ENCODE results near the gene TMEM18.

TMEM18 gene

DNA sequence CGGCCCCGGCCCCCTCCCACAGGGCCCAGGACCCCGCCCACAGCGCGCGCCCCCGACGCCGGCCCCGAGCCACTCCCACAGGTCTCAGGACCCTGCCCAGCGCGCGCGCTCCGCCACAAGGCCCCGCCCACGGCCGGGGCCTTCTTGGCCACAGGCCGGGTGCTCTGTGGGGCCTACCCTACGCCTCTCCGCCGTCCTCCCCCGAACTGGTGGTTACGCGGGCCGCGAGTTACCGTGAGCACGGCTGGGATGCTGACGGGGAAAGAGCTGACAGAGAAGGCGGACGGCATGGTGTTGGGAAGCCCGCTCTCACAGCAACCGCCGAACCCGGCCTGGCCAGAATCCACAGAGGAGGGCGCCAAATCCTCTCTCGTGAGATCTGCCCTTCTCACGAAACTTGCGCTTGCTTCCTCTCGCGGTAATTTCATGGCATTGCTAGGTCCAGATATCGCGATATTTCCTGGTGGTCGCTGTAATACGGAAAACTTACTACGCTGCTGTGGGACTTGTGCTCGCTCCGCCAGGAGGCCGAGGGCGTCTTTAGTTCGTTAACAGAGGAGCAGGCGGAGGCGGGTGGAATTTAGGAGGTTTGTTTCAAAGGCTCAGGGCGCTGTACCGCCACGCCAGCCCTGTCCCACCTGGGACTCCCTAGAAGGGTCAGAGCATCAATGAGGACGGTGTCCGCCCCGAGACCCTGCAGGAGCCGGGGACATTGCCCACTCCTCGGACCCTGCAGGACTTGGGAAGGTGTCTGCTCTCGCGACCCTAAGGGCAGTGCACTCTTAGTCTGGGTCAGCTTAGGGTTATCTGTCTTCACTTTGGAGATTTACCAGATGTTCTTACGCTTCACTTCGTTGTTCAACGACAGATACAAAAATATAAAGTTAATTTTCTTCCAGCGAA is at the start of gene TMEM18:
Gene TMEM18 (minus strand): TSS at position 351 of the 903 bp plus-strand sequence. CDS start 61 bp downstream, at position 290.
- peak; percentile 70 for ATAC-seq
- DNase-seq (ENCODE audit: low spot score in 2 of 2) = peak; percentile 98 to 99
- Mint-ChIP-seq H3K9me3 (no peaks in the 10 kb centered on the region), H3K4me3 (peak within 1 kb of the TSS; percentile 95), H3K36me3 (peaks cover 52% of the 10 kb centered on the region), H3K4me1 (peaks cover 55% of the 10 kb centered on the region), H3K27ac (peak within 1 kb of the TSS; percentile 100)

DNA sequence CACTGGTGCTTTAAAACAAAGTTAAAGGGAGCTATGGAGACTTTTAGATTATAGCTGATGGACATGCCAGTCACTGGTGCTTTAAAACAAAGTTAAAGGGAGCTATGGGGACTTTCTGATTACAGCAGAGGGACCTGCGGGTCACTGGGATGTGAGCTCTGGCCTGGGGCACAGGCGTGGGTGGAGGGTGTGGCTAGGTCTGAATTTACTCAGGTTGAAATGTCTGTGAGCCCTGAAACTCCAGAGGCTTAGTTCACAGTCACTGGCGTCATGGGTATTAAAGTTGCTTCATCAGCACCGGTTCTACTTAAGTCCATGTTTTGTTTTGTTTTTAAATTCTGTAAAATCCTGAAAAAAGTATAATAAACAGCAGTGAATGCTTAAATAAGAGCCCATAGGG is 49.0 kb upstream of the TMEM18 start:
- DNase-seq (ENCODE audit: low spot score in 2 of 2) = no peak
- H3K4me3 Mint-ChIP-seq = no peak overlapping the region
- no peak overlapping the region for H3K27ac Mint-ChIP-seq
- H3K4me1 Mint-ChIP-seq = peaks cover 10% of the 10 kb centered on the region
- no peaks in the 10 kb centered on the region for H3K9me3 Mint-ChIP-seq
- no peaks in the 10 kb centered on the region for H3K36me3 Mint-ChIP-seq
- ATAC-seq = no peak

DNA sequence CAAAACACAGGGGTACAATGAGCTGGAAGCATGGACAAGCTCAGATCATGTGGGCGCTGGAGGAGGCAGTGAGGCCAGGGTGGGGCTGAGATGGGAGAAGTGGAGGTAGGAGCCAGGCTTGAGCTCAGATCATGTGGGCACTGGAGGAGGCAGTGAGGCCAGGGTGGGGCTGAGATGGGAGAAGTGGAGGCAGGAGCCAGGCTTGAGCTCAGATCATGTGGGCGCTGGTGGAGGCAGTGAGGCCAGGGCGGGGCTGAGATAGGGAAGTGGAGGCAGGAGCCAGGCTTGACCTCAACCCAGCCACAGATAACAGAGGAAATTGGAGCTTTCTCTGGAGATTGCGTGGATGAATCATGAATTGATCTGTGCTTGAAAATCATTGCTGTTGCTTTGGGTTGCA is 48.3 kb upstream of the TMEM18 start:
- Mint-ChIP-seq H3K9me3 (no peaks in the 10 kb centered on the region), H3K27ac (no peak overlapping the region), H3K4me1 (peaks cover 10% of the 10 kb centered on the region), H3K36me3 (no peaks in the 10 kb centered on the region), H3K4me3 (no peak overlapping the region)
- ATAC-seq (no peak), DNase-seq (ENCODE audit: low spot score in 2 of 2) (no peak)

DNA sequence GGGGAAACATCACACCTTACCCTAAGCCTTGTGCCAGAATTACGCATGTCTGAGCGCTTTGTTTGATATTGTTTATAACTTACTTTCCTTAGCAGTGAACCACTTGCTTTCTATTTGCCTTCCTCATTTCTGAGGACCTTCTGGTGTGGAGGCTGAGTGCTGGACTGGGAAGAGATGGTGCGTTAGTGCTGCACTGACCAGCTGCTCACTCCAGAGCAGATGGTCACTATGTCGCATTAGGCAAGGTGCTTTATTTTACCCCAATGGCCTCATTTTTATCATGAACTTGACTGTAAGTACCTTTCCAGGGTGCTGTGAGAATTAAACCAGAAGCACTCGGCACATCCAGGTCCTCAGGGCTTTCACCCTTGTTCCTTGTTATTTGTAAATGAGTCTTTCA is 46.6 kb upstream of the TMEM18 start:
- H3K27ac Mint-ChIP-seq = no peak overlapping the region
- no peak for DNase-seq (ENCODE audit: low spot score in 2 of 2)
- no peak overlapping the region for H3K4me3 Mint-ChIP-seq
- H3K36me3 Mint-ChIP-seq = no peaks in the 10 kb centered on the region
- peaks cover 16% of the 10 kb centered on the region for H3K4me1 Mint-ChIP-seq
- no peaks in the 10 kb centered on the region for H3K9me3 Mint-ChIP-seq
- ATAC-seq = no peak

DNA sequence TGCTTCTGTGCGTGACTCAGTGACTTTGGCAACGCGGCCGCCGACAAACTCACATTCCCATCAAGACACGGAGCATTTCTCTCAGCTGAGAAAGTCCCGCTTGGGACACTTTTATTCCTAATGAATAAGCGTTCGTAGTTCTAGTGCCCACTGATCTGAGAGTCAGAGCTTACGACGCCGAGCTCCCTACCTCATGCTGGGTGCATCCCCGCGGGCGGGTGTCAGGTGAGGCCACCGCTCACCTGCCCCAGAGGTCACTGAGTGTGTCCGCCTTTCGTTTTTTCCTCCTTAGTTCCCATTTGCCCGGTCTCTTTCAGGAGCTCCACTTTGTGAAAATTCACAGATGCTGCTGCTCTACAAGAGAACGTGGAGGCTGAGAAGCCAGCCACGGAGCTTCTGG is 43.6 kb upstream of the TMEM18 start:
- H3K27ac Mint-ChIP-seq = no peak overlapping the region
- H3K4me1 Mint-ChIP-seq = peaks cover 5% of the 10 kb centered on the region
- H3K9me3 Mint-ChIP-seq = no peaks in the 10 kb centered on the region
- ATAC-seq (no peak), DNase-seq (ENCODE audit: low spot score in 2 of 2) (no peak)
- no peak overlapping the region for H3K4me3 Mint-ChIP-seq
- H3K36me3 Mint-ChIP-seq = no peaks in the 10 kb centered on the region

DNA sequence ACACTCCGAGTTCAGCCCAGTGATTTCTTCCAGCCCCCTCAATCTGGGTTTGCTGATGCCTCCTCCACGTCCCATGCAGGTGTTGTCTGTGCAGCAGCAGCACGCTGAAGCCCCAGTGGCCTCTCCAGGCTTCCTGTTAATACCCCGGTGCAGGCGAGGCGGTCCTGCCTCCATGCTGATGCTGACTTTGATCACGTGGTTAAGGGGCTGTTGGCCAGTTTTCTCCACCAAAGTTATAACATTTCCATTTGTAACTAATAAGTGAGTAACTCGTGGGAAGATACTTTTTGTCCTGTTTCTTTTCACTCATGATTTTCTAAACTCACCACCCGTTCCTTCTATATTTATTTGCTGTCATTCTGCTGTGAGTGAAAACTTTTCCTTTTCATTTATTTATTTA is 42.5 kb upstream of the TMEM18 start:
- no peak for ATAC-seq
- no peaks in the 10 kb centered on the region for H3K9me3 Mint-ChIP-seq

DNA sequence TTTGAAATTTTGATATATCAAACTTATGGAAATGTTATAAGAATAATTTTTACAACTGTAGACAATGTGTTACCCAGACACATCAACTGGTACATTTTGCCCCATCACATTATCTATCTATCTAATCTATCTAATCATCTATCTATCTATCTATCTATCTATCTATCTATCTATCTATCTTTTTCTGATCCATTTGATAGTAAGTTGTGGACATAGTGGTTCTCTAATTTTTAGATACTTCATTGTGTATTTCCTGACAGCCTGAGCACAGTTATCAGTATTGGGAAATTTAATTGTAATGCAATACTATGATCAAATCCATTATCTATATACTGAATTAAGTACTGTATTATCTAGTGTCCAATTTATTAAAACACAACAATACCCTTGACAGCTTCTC is 42.0 kb upstream of the TMEM18 start:
- Mint-ChIP-seq H3K4me3 (no peak overlapping the region), H3K4me1 (peaks cover 15% of the 10 kb centered on the region), H3K27ac (no peak overlapping the region), H3K36me3 (no peaks in the 10 kb centered on the region), H3K9me3 (no peaks in the 10 kb centered on the region)
- DNase-seq (ENCODE audit: low spot score in 2 of 2) = no peak
- ATAC-seq = no peak

More for the DNA sequence above, 42.5 kb upstream of the TMEM18 start:
- Mint-ChIP-seq H3K27ac (no peak overlapping the region), H3K4me3 (no peak overlapping the region), H3K36me3 (no peaks in the 10 kb centered on the region), H3K4me1 (peaks cover 10% of the 10 kb centered on the region)
- DNase-seq (ENCODE audit: low spot score in 2 of 2) = no peak

DNA sequence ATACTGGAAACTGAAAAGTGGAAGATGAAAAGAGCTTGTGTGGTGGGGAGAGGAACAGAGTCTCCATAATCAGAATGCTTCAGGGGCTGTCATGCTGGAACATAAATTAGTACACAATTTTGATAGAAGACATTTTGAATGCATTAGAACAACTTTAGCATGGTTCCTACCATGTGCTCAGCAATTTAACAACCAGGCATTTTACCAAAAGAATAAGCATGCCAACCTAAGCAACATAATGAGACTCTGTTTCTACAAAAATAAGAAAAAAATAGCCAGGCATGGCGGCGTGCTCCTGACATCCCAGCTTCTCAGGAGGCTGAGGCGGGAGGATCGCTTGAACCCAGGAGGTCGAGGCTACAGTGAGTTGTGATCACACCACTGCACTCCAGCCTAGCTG is 40.5 kb upstream of the TMEM18 start:
- no peak for DNase-seq (ENCODE audit: low spot score in 2 of 2)
- peaks cover 16% of the 10 kb centered on the region for H3K4me1 Mint-ChIP-seq
- no peaks in the 10 kb centered on the region for H3K36me3 Mint-ChIP-seq
- no peak overlapping the region for H3K4me3 Mint-ChIP-seq
- no peaks in the 10 kb centered on the region for H3K9me3 Mint-ChIP-seq
- ATAC-seq = no peak
- H3K27ac Mint-ChIP-seq = no peak overlapping the region

DNA sequence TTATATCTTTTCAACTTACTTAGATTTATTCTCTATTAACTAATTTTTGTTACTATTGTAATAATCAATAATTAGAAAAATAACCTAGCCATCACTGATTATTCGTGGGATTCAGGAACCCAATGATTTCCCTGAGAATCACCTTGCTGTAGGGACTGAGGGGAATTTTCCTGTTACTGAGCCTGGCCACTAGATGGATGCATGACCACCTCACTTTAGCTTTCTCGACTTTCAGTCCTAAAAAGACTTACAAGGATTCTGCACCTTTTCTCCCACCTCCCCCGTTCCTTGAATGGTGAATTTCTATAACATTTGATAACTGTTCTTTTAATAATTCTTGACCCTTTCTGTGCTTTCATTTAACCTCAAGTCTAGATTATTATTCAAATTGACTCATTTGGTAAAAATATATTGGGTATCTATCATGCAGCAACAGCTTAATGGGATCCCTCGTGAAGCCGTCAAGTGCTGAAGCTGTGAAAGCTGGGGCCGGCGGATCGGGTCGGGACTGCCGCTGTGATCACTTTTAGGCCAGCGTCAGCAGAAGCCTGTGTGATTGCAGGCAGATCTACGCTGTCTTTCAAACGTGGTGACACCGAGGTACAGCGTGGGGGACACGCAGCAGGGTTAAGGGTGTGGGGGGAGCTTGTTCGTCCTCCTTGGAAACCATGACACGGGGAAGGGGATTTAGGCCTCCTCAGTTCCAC is 38.8 kb upstream of the TMEM18 start:
- Mint-ChIP-seq H3K4me3 (no peak overlapping the region), H3K4me1 (peaks cover 16% of the 10 kb centered on the region), H3K9me3 (no peaks in the 10 kb centered on the region), H3K36me3 (no peaks in the 10 kb centered on the region), H3K27ac (no peak overlapping the region)
- DNase-seq (ENCODE audit: low spot score in 2 of 2) = no peak
- ATAC-seq = no peak

DNA sequence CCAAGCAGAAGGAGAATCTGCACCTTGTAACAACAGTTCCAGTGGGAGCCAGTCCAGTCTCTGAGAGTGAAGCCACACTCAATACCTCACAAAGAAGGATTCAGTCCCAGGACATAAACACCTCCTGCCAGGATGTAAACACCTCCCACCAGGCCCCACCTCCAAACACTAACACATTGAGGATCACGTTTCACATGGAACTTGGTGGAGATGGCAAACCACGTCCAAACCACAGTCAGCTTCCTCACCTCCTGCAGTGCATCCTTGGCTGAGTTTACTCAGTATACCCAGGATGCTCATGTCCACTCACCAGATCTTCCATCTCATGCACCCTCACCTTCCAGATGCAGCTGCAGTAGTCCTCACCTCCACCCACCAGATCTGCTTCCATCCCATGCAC is 37.8 kb upstream of the TMEM18 start:
- Mint-ChIP-seq H3K27ac (no peak overlapping the region), H3K9me3 (no peaks in the 10 kb centered on the region), H3K4me3 (no peak overlapping the region), H3K36me3 (no peaks in the 10 kb centered on the region), H3K4me1 (peaks cover 16% of the 10 kb centered on the region)
- ATAC-seq = peak; percentile 11
- no peak for DNase-seq (ENCODE audit: low spot score in 2 of 2)

DNA sequence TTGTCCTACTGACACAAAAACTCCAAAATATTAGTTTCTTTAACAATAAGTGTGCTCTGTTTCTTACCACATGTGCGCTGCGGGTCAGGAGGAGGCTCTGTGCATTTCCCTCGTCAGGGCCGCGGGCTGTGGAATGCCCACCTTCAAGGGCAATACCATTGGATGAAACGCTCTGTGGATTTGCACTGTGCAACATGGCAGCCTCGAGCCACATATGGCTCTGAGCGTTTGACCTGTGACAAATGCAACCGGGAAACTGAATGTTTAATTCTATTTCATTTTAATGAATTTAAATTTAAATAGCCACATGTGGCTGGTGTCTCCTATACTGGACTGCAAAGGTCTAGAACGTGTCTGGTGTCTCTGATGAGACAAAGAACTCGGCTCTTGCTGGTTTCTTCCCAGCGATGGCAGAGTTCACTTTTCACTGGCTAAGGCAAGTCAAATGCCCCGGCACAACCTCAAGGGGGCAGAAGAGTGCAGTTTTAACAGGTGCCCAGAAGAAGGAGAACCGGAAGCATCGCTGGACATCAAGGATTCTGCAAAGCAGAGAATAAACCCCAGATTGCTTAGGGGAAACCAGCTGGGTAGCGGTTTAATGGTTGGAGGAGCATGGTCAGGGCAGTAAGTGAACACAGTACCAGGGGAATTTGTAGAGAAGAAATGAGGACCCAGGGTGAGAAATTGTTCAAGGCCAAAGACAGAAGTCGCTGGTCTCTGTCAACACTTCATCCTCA is 37.0 kb upstream of the TMEM18 start:
- no peak overlapping the region for H3K27ac Mint-ChIP-seq
- peak; percentile 73 for ATAC-seq
- no peaks in the 10 kb centered on the region for H3K36me3 Mint-ChIP-seq
- peaks cover 10% of the 10 kb centered on the region for H3K4me1 Mint-ChIP-seq
- H3K4me3 Mint-ChIP-seq = no peak overlapping the region
- peak; percentile 12 to 62 for DNase-seq (ENCODE audit: low spot score in 2 of 2)
- no peaks in the 10 kb centered on the region for H3K9me3 Mint-ChIP-seq

DNA sequence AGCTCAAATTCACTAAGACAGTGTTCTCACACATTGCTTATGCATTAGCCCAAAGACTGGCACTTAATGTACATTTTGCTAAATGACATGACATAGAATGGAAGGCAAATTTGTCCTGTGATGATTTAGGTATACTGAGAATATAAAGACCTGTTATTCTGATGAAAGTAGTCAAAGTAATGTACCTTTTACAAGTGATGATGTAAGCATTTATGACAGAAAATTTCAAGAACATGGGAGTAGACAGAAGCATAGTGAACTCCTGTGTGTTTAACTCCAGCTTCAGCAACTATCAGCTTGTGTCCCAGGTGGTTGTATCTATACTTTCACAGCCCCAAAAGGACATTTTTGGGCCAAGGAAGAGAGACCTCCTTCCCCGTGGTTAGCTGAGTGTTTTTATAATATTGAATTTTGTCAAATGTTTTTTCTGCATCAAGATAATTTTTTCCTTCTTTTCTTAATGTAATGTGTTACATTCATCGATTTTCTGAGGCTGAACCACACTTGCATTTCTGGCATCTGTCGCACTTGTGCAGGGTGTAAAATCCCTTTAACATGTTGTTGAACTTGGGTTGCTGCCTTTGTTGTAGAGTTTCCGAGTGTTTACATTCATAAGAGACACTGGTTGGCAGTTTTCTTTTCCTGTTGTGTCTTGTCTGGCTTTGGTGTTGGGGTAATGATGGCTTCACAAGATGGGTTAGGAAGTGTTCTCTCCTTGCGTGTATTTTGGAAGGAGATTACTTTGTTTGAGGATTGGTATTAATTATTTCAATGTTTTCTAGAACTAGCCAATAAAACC is 33.9 kb upstream of the TMEM18 start:
- no peak for DNase-seq (ENCODE audit: low spot score in 2 of 2)
- peaks cover 23% of the 10 kb centered on the region for H3K4me1 Mint-ChIP-seq

DNA sequence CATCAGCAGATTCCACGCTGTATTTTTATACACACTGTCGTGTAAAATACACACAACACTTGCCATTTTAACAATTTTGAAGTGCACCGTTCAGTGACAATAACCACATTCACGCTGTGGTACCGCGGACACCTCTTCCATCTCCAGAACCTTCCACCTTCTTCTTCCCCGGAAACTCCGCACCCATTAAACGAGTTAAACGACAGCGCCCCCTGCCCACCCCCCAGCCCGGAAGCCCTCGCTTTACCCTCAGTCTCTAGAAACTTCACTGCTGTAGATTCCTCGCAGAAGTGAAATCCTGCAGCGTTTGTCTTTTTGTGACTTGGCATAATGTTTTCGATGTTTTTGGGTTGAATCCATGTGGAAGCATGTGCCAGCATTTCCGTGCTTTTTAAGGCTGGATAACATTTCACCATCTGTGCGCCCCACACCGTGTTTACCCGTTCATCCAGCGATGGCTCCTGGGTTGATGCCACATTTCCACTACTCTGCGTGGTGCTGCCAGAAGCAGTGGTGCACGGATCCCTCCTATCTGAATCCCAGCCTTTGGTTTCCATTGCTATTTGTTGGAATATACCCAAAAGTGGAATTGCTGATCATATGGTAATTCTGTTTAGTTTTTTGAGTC is 32.0 kb upstream of the TMEM18 start:
- H3K27ac Mint-ChIP-seq = no peak overlapping the region
- ATAC-seq = no peak

More for the DNA sequence above, 33.9 kb upstream of the TMEM18 start:
- Mint-ChIP-seq H3K9me3 (no peaks in the 10 kb centered on the region), H3K27ac (no peak overlapping the region), H3K4me3 (no peak overlapping the region), H3K36me3 (no peaks in the 10 kb centered on the region)
- no peak for ATAC-seq

DNA sequence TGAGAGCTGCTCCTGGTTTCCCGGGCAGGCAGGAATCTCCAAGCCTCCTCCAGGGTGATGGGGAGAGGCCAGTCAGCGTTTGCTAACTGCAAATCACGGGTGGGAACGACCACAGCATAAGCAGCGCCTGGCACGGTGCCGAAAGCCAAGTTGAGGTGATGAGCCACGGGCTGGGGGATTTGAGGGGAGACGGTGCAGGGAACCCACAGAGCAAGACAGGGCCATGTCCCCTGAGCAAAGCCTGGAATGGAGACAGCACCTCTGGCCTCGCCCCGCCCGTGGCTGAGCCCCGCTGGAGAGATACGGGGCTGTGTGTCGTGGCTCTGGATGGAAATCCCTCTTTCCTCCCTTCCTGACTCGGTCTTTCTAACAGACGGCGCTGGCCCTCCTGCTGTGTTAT is 31.5 kb upstream of the TMEM18 start:
- Mint-ChIP-seq H3K36me3 (no peaks in the 10 kb centered on the region), H3K4me1 (peaks cover 17% of the 10 kb centered on the region), H3K4me3 (no peak overlapping the region), H3K9me3 (no peaks in the 10 kb centered on the region), H3K27ac (no peak overlapping the region)
- ATAC-seq (no peak), DNase-seq (ENCODE audit: low spot score in 2 of 2) (no peak)

More for the DNA sequence above, 32.0 kb upstream of the TMEM18 start:
- H3K9me3 Mint-ChIP-seq = no peaks in the 10 kb centered on the region
- no peak for DNase-seq (ENCODE audit: low spot score in 2 of 2)
- H3K4me3 Mint-ChIP-seq = no peak overlapping the region
- H3K4me1 Mint-ChIP-seq = peaks cover 19% of the 10 kb centered on the region
- H3K36me3 Mint-ChIP-seq = no peaks in the 10 kb centered on the region
